T-cell (primary cell): ENCODE results near the gene SIT1. TPM values are rescaled to one million over a fixed set of nuclear protein-coding genes. Genes with fewer than 3 reads are reported as not detected.
A peak's percentile ranks its signal among the peaks of the same experiment; 100 is the strongest.

Experiments used
- ATAC-seq, 4 experiments: fragments of 200-7000 bp in 3 of 4; fragments of 150-1000 bp in 1 of 4; cut with Tn5 transposase; replicated peaks in 1 of 4; 1 replicate in 3 of 4; 2 replicates in 1 of 4; pipeline ENCODE4 v1.10.0; 2021; ENCODE audit warnings: moderate library complexity in 3 of 4, mild to moderate bottlenecking in 2 of 4, moderate number of reproducible peaks in 1 of 4
- CTCF ChIA-PET, 2 donors: fragments of 300-600 bp; sonication (Branson Sonifier 250); formaldehyde crosslinking; loops; one replicate each; lab custom pipeline; 2022; ENCODE audit warnings: antibody characterized with exemption in 2 of 2; lab: Charles Lee
- POLR2A ChIA-PET, 2 donors: fragments of 300-600 bp; sonication (Branson Sonifier 250); formaldehyde crosslinking; loops; one replicate each; lab custom pipeline; 2022; ENCODE audit warnings: antibody characterized with exemption in 2 of 2; lab: Charles Lee
- DNase-seq, 35 experiments: peaks; one replicate each; pipeline versions ENCODE4 v3.0.0 to v3.0.0-alpha.2; 2013 to 2023
- H3K27ac ChIP-seq: one replicate; pipeline ENCODE4 v1.5.1; 2013; ENCODE audit warnings: low read length
- H3K27me3 ChIP-seq, 2 experiments: replicated peaks in 1 of 2; 1 replicate in 1 of 2; 2 replicates in 1 of 2; pipeline versions ENCODE4 v1.6.1 to v1.7.0; 2013; ENCODE audit warnings: low read length in 1 of 2, mixed read lengths in 1 of 2; ENCODE audit not compliant: control insufficient read depth in 2 of 2, insufficient read depth in 2 of 2; ENCODE audit errors: extremely low read depth in 1 of 2
- H3K36me3 ChIP-seq, 2 donors: 1 replicate in 1 of 2; 2 replicates in 1 of 2; pipeline versions ENCODE4 v1.6.1 to v1.7.0; 2013; ENCODE audit warnings: low read length in 1 of 2; ENCODE audit not compliant: control insufficient read depth in 2 of 2, insufficient read depth in 1 of 2; ENCODE audit errors: extremely low read depth in 1 of 2
- H3K4me1 ChIP-seq, 2 experiments: 1 replicate in 1 of 2; 2 replicates in 1 of 2; pipeline versions ENCODE4 v1.6.1 to v1.7.0; 2013; ENCODE audit warnings: low read length in 2 of 2, mixed read lengths in 1 of 2; ENCODE audit not compliant: insufficient read depth in 2 of 2, control insufficient read depth in 1 of 2; ENCODE audit errors: extremely low read depth in 1 of 2
- H3K4me3 ChIP-seq, 2 donors: 1 replicate in 1 of 2; 2 replicates in 1 of 2; pipeline versions ENCODE4 v1.5.1 to v1.7.0; 2013; ENCODE audit warnings: mild to moderate bottlenecking in 2 of 2, low read length in 1 of 2, moderate library complexity in 1 of 2; ENCODE audit not compliant: control insufficient read depth in 1 of 2; ENCODE audit errors: extremely low read depth in 1 of 2
- H3K9me3 ChIP-seq: 2 replicates; pipeline ENCODE4 v1.7.0; 2013
- H3K27ac Mint-ChIP-seq, 2 donors: one replicate each; pipeline ENCODE4 v1.8.0; 2020 to 2021; ENCODE audit warnings: mild to moderate bottlenecking in 2 of 2, mixed read lengths in 2 of 2
- H3K27me3 Mint-ChIP-seq, 2 donors: one replicate each; pipeline ENCODE4 v1.8.0; 2021 to 2022; ENCODE audit warnings: mixed read lengths in 2 of 2
- H3K36me3 Mint-ChIP-seq: one replicate; pipeline ENCODE4 v1.8.0; 2021; ENCODE audit warnings: mixed read lengths
- H3K4me1 Mint-ChIP-seq, 3 donors: one replicate each; pipeline ENCODE4 v1.8.0; 2020 to 2022; ENCODE audit warnings: mixed read lengths in 3 of 3, mild to moderate bottlenecking in 1 of 3
- H3K4me3 Mint-ChIP-seq, 3 donors: one replicate each; pipeline ENCODE4 v1.8.0; 2020 to 2022; ENCODE audit warnings: mild to moderate bottlenecking in 3 of 3, mixed read lengths in 3 of 3, moderate library complexity in 3 of 3
- H3K9me3 Mint-ChIP-seq, 3 donors: one replicate each; pipeline ENCODE4 v1.8.0; 2020 to 2022; ENCODE audit warnings: mixed read lengths in 3 of 3
- WGBS: methylation state at CpG from one replicate; pipeline ENCODE4 v1.1.5; 2013; ENCODE audit warnings: missing lambda C conversion rate; ENCODE audit not compliant: insufficient coverage; 5-methylcytosine and 5-hydroxymethylcytosine counted together
- total RNA-seq, 35 experiments: library from RNA in 6 of 35; stranded (reverse) in 6 of 35; fragments of 120-200 nt in 1 of 35; gene quantifications; one replicate each; pipeline versions ENCODE4 v1.2.1 to v1.2.4 and lab custom pipeline; 2013 to 2026

The SIT1 gene, protein sequence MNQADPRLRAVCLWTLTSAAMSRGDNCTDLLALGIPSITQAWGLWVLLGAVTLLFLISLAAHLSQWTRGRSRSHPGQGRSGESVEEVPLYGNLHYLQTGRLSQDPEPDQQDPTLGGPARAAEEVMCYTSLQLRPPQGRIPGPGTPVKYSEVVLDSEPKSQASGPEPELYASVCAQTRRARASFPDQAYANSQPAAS
- 10 to 100 TPM; 34.9 to 57.1 (median 51.9) TPM for total RNA-seq
- 80.4 TPM for total RNA-seq (2013)
- total RNA-seq (lab: John Stamatoyannopoulos, UW), result 1.5 to 64.3 (median 25.2) reads per million in 29 experiments

DNA sequence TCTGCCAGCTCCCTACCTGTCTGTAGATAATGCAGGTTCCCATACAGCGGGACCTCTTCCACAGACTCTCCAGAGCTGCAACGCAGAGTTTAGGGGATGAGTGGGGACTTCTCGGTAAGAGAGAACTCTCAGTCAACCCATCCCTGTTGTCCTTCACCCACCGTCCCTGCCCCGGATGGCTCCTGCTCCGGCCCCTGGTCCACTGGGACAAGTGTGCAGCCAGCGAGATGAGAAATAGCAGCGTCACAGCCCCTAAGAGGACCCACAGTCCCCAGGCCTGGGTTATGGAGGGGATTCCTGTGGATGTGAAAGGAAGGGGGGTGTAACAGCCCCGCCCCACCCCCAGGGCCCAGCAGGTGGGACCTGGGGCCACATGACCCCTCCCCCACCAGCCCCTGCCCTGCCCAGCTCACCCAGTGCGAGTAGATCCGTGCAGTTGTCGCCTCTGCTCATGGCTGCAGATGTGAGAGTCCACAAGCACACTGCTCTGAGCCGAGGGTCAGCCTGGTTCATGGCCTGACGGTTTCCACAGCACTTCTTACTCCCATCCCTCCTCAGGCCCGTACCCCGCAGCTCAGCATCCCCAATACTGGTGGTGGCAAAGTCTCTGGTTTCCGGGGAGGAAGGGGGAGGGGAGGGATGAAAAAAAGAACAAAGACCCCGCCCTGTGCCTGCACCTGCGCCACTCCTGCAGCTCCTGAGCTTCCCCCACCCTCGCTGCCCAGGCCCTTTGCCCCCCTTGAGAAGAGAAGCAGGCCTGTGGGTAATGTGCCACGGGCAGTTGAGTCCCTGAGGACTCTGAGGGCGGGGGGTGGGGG, at the start of gene SIT1:
Gene SIT1 (minus strand): TSS at position 591 of the 818 bp plus-strand sequence. CDS start 78 bp downstream, at position 513.
- no peaks in the 10 kb centered on the region for H3K9me3 ChIP-seq
- POLR2A ChIA-PET, result interaction anchor here in 1 of 2 donors (0.5 kb wide), 1 partner anchor 568 kb away, joined by 3 read pairs; no protein-coding TSS in a partner anchor
- H3K27ac ChIP-seq, result peak within 1 kb of the TSS; percentile 79
- H3K4me1 ChIP-seq, result peaks cover 26 to 71% of the 10 kb centered on the region in 2 experiments
- CTCF ChIA-PET, result interaction anchor here (0.5 to 6.3 kb wide), 6 partner anchors 9 to 1638 kb away, joined by 3 to 122 read pairs (median 4); partner anchors contain the start of genes CCDC107 (in 1 of the 2) and RMRP (in 1 of the 2)
- Mint-ChIP-seq H3K27me3 (no peaks in the 10 kb centered on the region), H3K4me3 (peak within 1 kb of the TSS; percentile 85 to 92 (median 88)), H3K36me3 (no peaks in the 10 kb centered on the region), H3K4me1 (peaks cover 40 to 77% (median 56%) of the 10 kb centered on the region in 3 donors), H3K27ac (peak within 1 kb of the TSS; percentile 88 to 99), H3K9me3 (no peaks in the 10 kb centered on the region)
- peak within 1 kb of the TSS; percentile 72 to 91 for H3K4me3 ChIP-seq
- ATAC-seq, result no peak
- peak in 5 of 35 experiments; percentile 26 to 57 (median 45) for DNase-seq
- no peaks in the 10 kb centered on the region for H3K27me3 ChIP-seq
- WGBS, result 0% methylated on average over 3 of the region's 22 CpGs
- H3K36me3 ChIP-seq, result no peaks in the 10 kb centered on the region

DNA sequence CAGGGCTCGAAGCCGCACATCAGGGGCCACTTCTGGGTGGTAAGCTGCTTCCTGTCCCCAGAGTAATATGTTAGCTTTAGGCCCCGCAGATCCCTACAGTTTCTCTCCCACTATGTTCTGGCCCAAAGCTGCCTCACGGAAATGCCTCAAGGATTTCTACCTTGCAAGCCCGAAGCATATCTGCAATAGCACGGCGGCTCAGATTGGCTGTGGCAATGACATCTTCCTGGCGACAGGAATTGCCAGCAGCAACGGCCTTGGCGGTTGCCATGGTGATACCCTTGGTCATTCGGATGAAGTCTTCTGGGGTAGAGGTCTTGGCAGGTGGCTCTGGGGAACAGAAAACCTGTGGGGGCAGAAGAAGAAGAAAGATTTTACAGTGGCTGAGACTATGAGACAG, 49.3 kb upstream of the SIT1 start:
- Mint-ChIP-seq H3K9me3 (no peaks in the 10 kb centered on the region), H3K4me3 (no peak overlapping the region), H3K27me3 (no peaks in the 10 kb centered on the region), H3K27ac (no peak overlapping the region), H3K36me3 (peaks cover 46% of the 10 kb centered on the region), H3K4me1 (peaks cover 9 to 10% (median 9%) of the 10 kb centered on the region in 3 donors)
- no peaks in the 10 kb centered on the region for H3K27me3 ChIP-seq
- H3K4me1 ChIP-seq, result peaks cover 0 to 9% of the 10 kb centered on the region in 2 experiments
- WGBS, result 97% methylated on average over 11 of the region's 11 CpGs
- no peak overlapping the region for H3K27ac ChIP-seq
- H3K4me3 ChIP-seq, result no peak overlapping the region
- H3K9me3 ChIP-seq, result no peaks in the 10 kb centered on the region
- ATAC-seq, result no peak
- no peak for DNase-seq
- ChIA-PET CTCF (interaction anchor here in 1 of 2 donors (1.1 kb wide), 1 partner anchor 30 kb away, joined by 9 read pairs; no protein-coding TSS in a partner anchor), POLR2A (no interaction called here)
- H3K36me3 ChIP-seq, result peaks cover 55 to 87% of the 10 kb centered on the region in 2 donors

DNA sequence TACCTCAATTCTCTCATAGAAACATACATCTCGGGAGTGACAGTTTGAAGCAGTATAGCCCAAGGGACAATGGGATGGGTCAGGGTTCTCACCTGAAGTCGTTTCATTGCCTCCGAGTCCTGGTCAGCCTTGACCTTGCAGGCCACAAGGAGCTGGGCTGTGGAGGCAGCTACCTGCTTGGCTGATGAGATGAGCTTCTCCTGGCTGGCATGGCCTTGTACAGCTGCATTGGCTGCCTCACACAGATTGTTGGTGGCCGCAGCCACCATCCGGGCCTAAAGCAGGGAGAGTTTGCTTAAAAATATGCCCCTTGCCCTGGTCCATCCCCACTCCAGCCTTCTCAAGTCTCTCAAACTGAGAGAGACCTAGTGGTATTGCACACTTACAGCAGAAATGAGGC, 47.5 kb upstream of the SIT1 start:
- Mint-ChIP-seq H3K27ac (no peak overlapping the region), H3K9me3 (no peaks in the 10 kb centered on the region), H3K27me3 (no peaks in the 10 kb centered on the region), H3K4me1 (peaks cover 9 to 10% (median 9%) of the 10 kb centered on the region in 3 donors), H3K4me3 (no peak overlapping the region), H3K36me3 (peaks cover 29% of the 10 kb centered on the region)
- CTCF ChIA-PET, result interaction anchor here (1.8 to 4.7 kb wide), 3 partner anchors 29 to 40 kb away, joined by 6 to 50 read pairs (median 8); partner anchors contain the start of genes CCDC107 (in 1 of the 2), RMRP (in 1 of the 2) and TLN1 (in 1 of the 2)
- no peak overlapping the region for H3K27ac ChIP-seq
- 100% methylated on average over 4 of the region's 5 CpGs for WGBS
- ATAC-seq, result no peak
- no peak overlapping the region for H3K4me3 ChIP-seq
- POLR2A ChIA-PET, result no interaction called here
- DNase-seq, result no peak
- peaks cover 44 to 69% of the 10 kb centered on the region in 2 donors for H3K36me3 ChIP-seq
- H3K9me3 ChIP-seq, result no peaks in the 10 kb centered on the region
- H3K4me1 ChIP-seq, result peaks cover 0 to 9% of the 10 kb centered on the region in 2 experiments
- no peaks in the 10 kb centered on the region for H3K27me3 ChIP-seq

DNA sequence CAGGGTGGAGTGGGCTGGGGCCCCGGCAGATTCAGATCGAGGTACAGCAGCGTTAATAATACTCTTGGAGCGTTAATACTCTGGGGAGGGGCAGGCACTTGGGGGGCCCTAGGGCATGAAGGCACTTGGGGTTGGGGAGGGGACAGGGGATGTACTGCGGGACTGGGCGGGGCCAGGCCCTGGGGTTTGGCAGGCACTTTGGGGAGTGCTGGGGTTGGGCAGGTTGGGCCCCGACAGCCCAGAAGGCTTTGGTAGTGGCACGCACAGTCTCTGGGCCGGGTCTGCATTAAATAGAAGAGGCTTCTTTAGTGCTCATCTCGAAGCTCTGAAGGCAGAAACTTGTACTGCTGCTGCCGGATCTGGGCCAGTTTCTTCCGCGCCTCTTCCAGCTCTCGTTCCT, 46.8 kb upstream of the SIT1 start:
- peaks cover 0 to 9% of the 10 kb centered on the region in 2 experiments for H3K4me1 ChIP-seq
- ChIA-PET POLR2A (interaction anchor here (0.6 to 1.0 kb wide), 2 partner anchors 9 to 1553 kb away, joined by 3 to 4 read pairs; no protein-coding TSS in a partner anchor), CTCF (interaction anchor here (0.7 to 4.7 kb wide), 11 partner anchors 10 to 113 kb away, joined by 3 to 50 read pairs (median 6); partner anchors contain the start of genes CCDC107 (in 1 of the 2), GBA2 (in 1 of the 2), RGP1 (in 1 of the 2) and RMRP (in 1 of the 2))
- peaks cover 9 to 10% (median 9%) of the 10 kb centered on the region in 3 donors for H3K4me1 Mint-ChIP-seq
- no peaks in the 10 kb centered on the region for H3K27me3 ChIP-seq
- H3K9me3 Mint-ChIP-seq, result no peaks in the 10 kb centered on the region
- H3K36me3 ChIP-seq, result peaks cover 41 to 62% of the 10 kb centered on the region in 2 donors
- H3K4me3 ChIP-seq, result no peak overlapping the region
- no peak overlapping the region for H3K27ac Mint-ChIP-seq
- no peak for ATAC-seq
- no peaks in the 10 kb centered on the region for H3K27me3 Mint-ChIP-seq
- no peaks in the 10 kb centered on the region for H3K9me3 ChIP-seq
- no peak for DNase-seq
- no peak overlapping the region for H3K27ac ChIP-seq
- no peak overlapping the region for H3K4me3 Mint-ChIP-seq
- 95% methylated on average over 13 of the region's 14 CpGs for WGBS
- peaks cover 23% of the 10 kb centered on the region for H3K36me3 Mint-ChIP-seq

DNA sequence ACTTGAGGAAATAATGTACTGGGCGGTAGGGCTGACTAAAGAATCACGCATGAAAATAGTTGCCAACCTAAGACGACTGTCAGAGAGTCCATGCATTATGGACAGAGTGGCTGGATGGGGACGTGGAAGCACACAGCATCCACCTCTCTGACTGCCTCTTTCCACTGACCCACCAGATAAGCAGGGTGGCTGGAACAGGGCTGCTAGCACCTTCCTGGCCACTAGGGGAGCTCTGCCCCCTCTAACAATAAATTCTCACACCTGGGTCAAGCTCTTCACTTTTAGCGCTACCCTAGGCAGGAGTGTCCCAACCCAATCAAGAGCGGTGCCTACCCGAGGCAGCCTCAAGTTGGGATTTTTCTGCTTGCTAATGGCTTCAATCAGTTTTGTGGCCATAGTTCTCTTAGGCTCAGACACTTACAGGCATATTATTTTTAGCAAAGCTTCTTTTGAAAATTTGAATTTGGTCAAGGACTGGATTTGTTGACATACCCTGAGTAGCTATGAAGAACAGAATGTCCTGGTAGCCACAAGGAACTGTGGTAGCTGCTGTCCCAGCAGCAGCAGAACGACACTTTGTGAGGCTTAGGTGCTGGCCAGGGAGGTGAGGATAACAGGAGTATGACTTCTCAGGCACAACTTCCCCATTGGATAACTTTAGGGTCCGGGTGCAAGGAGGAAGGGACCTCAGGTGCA, 45.9 kb upstream of the SIT1 start:
- peaks cover 36 to 53% of the 10 kb centered on the region in 2 donors for H3K36me3 ChIP-seq
- Mint-ChIP-seq H3K36me3 (peaks cover 23% of the 10 kb centered on the region), H3K27me3 (no peaks in the 10 kb centered on the region), H3K4me1 (peaks cover 13 to 15% (median 14%) of the 10 kb centered on the region in 3 donors), H3K27ac (peak overlapping the region; percentile 64 to 66), H3K4me3 (no peak overlapping the region), H3K9me3 (no peaks in the 10 kb centered on the region)
- ATAC-seq, result peak; percentile 85 to 93 (median 88)
- POLR2A ChIA-PET, result interaction anchor here in 1 of 2 donors (1.0 kb wide), 1 partner anchor 10 kb away, joined by 3 read pairs; no protein-coding TSS in a partner anchor
- CTCF ChIA-PET, result interaction anchor here (0.6 to 4.7 kb wide), 35 partner anchors 8 to 646 kb away, joined by 3 to 50 read pairs (median 4); partner anchors contain the start of genes TLN1 (in 2 of the 2), ARHGEF39 (in 1 of the 2), CCDC107 (in 1 of the 2) and GBA2 (in 1 of the 2)
- peak in 31 of 35 experiments; percentile 15 to 75 (median 39) for DNase-seq
- peaks cover 0 to 9% of the 10 kb centered on the region in 2 experiments for H3K4me1 ChIP-seq
- H3K27ac ChIP-seq, result no peak overlapping the region
- 66% methylated on average over 4 of the region's 9 CpGs for WGBS
- no peak overlapping the region for H3K4me3 ChIP-seq
- no peaks in the 10 kb centered on the region for H3K9me3 ChIP-seq
- H3K27me3 ChIP-seq, result no peaks in the 10 kb centered on the region
